GM12878 (cell line): ENCODE measurements around the gene MLXIP. TPM values are rescaled to one million over a fixed set of nuclear protein-coding genes. Genes with fewer than 3 reads are reported as not detected.

Source experiments
- ATAC-seq: fragments of 200-7000 bp; cut with Tn5 transposase; 3 replicates; pipeline ENCODE4 v1.9.1; 2020; ENCODE audit warnings: mild to moderate bottlenecking, moderate library complexity
- BruUV-seq: library from RNA; stranded (reverse); fragments of 400-500 nt; replicated peaks from 2 replicates; lab custom pipeline; 2021; lab: Mats Ljungman, UMichigan
- CTCF ChIA-PET: fragments of 300-600 bp; sonication (Branson Sonifier 250); formaldehyde crosslinking; extraction: SDS; loops from one replicate; lab custom pipeline; 2021; ENCODE audit warnings: inconsistent platforms; lab: Yijun Ruan, JAX
- POLR2A ChIA-PET: fragments of 350-600 bp; formaldehyde crosslinking; extraction: SDS; loops from one replicate; lab custom pipeline; 2021; ENCODE audit warnings: inconsistent platforms; lab: Charles Lee
- RAD21 ChIA-PET: fragments of 300-600 bp; sonication (Branson Sonifier 250); formaldehyde crosslinking; loops from one replicate; lab custom pipeline; 2023; ENCODE audit warnings: antibody characterized with exemption; ENCODE audit not compliant: unreplicated experiment; lab: Charles Lee
- SMC1A ChIA-PET: fragments of 300-600 bp; sonication (Branson Sonifier 250); formaldehyde crosslinking; loops from one replicate; lab custom pipeline; 2023; ENCODE audit not compliant: unreplicated experiment, uncharacterized antibody; lab: Charles Lee
- DNase-seq: peaks from one replicate; pipeline ENCODE4 v3.0.0-alpha.2; 2011; ENCODE audit warnings: low read depth, low spot score
- FAIRE-seq: peaks from 3 replicates; lab custom pipeline; 2011; peaks lifted over from hg19 to GRCh38; lab: Jason Lieb, UNC
- H2AFZ ChIP-seq: 2 replicates; pipeline ENCODE4 v1.6.0; 2011; ENCODE audit warnings: low read depth, low read length, control low read depth; ENCODE audit not compliant: control insufficient read depth
- H3K27ac ChIP-seq: 2 replicates; pipeline ENCODE4 v1.5.1; 2011; ENCODE audit warnings: control low read depth; ENCODE audit not compliant: control insufficient read depth, insufficient read depth
- H3K27me3 ChIP-seq, 2 experiments: replicated peaks in 1 of 2; 2 replicates each; pipeline versions ENCODE4 v1.6.0 to v1.6.1; 2011; ENCODE audit warnings: low read length in 1 of 2; ENCODE audit not compliant: control insufficient read depth in 2 of 2, insufficient read depth in 2 of 2
- H3K36me3 ChIP-seq, 2 experiments: 2 replicates each; pipeline ENCODE4 v1.5.1; 2011; ENCODE audit warnings: low read length in 1 of 2; ENCODE audit not compliant: control insufficient read depth in 2 of 2, insufficient read depth in 2 of 2
- H3K4me1 ChIP-seq: 2 replicates; pipeline ENCODE4 v1.6.1; 2011; ENCODE audit warnings: mild to moderate bottlenecking, low read length, moderate library complexity, mixed read lengths; ENCODE audit not compliant: control insufficient read depth, insufficient read depth
- H3K4me2 ChIP-seq: 2 replicates; pipeline ENCODE4 v1.6.0; 2011; ENCODE audit warnings: control low read depth; ENCODE audit not compliant: control insufficient read depth, insufficient read depth
- H3K4me3 ChIP-seq: fragments of 200-600 bp; sonication (generic); 2 replicates; pipeline ENCODE4 v1.5.1; 2016
- H3K79me2 ChIP-seq: 2 replicates; pipeline ENCODE4 v1.6.0; 2011; ENCODE audit warnings: low read length; ENCODE audit not compliant: control insufficient read depth, insufficient read depth
- H3K9ac ChIP-seq: 2 replicates; pipeline ENCODE4 v1.8.0; 2011; ENCODE audit warnings: low read length, control low read depth, mixed read lengths; ENCODE audit not compliant: control insufficient read depth, insufficient read depth
- H3K9me3 ChIP-seq: replicated peaks from 3 replicates; pipeline ENCODE4 v1.5.1; 2011; ENCODE audit warnings: mild to moderate bottlenecking, low read length; ENCODE audit not compliant: control insufficient read depth, insufficient read depth
- H4K20me1 ChIP-seq: 2 replicates; pipeline ENCODE4 v1.6.0; 2011; ENCODE audit not compliant: control insufficient read depth, insufficient read depth
- PAX8 ChIP-seq: fragments of 450-650 bp; IDR thresholded peaks from 2 replicates; pipeline ENCODE4 v1.6.1; 2017; ENCODE audit warnings: mild to moderate bottlenecking, moderate library complexity
- SPI1 ChIP-seq: IDR thresholded peaks from 2 replicates; pipeline ENCODE4 v1.6.1; 2011; ENCODE audit warnings: low read depth, mild to moderate bottlenecking, low read length, moderate library complexity, borderline replicate concordance; ENCODE audit not compliant: insufficient read depth
- STAT3 ChIP-seq: IDR thresholded peaks from 2 replicates; pipeline ENCODE4 v1.6.1; 2011; ENCODE audit warnings: low read depth, low read length, improper control_type of control experiment
- TBL1XR1 ChIP-seq: IDR thresholded peaks from 2 replicates; pipeline ENCODE4 v1.6.1; 2012; ENCODE audit warnings: low read depth, low read length, improper control_type of control experiment
- TCF7 ChIP-seq: IDR thresholded peaks from 2 replicates; pipeline ENCODE4 v1.6.1; 2014; ENCODE audit warnings: antibody characterized with exemption, borderline replicate concordance
- YY1 ChIP-seq: IDR thresholded peaks from 2 replicates; pipeline ENCODE4 v1.6.1; 2011; ENCODE audit warnings: low read depth, mild to moderate bottlenecking, low read length
- WGBS: methylation state at CpG from one replicate; pipeline ENCODE4 v1.1.6; 2016; ENCODE audit warnings: low lambda C conversion rate; ENCODE audit not compliant: insufficient replicate concordance, insufficient coverage; ENCODE audit errors: missing lambda C conversion rate; 5-methylcytosine and 5-hydroxymethylcytosine counted together
- in situ Hi-C: fragments of 300-500 bp; cut with MboI; formaldehyde crosslinking; loops from 9 replicates; pipeline ENCODE4 v1.14.3; 2018; ENCODE audit warnings: mixed read lengths
- intact Hi-C: fragments of 100-400 bp; cut with micrococcal nuclease; formaldehyde crosslinking; loops from one replicate; pipeline ENCODE4 v1.14.2; 2022; ENCODE audit not compliant: unreplicated experiment
- polyA plus RNA-seq, 11 experiments: library from polyadenylated mRNA; depleted of rRNA in 4 of 11; unstranded in 6 of 11; stranded (reverse) in 5 of 11; fragments of >200 nt; fragmentation: Nextera tagmentation in 4 of 11; fragmentation: Illumina TruSeq in 1 of 11; extraction: Ambion mirVana in 4 of 11; extraction: Trizol in 1 of 11; gene quantifications; 1 replicate in 1 of 11; 2 replicates in 10 of 11; pipeline versions ENCODE4 v1.2.1 to v1.2.3, GENCODE V29; 2011 to 2016; ENCODE audit warnings: inconsistent platforms in 2 of 11, missing spikeins in 2 of 11, low read depth in 1 of 11
- total RNA-seq, 4 experiments: library from RNA; depleted of rRNA in 3 of 4; stranded (reverse); fragments of >200 nt in 3 of 4; fragmentation: Illumina TruSeq in 1 of 4; extraction: Trizol in 1 of 4; gene quantifications; 2 replicates each; pipeline versions ENCODE4 v1.2.1 to v1.2.3, GENCODE V29; 2013 to 2021
- TF ChIP-seq, protein P1 (sequence below): IDR thresholded peaks from 2 replicates; pipeline ENCODE4 v1.6.1; 2011; ENCODE audit warnings: borderline replicate concordance, low read depth, mild to moderate bottlenecking, moderate library complexity, low read length; ENCODE audit not compliant: insufficient read depth, poor library complexity, severe bottlenecking
- TF ChIP-seq, protein P2 (sequence below): fragments of 450-650 bp; IDR thresholded peaks from 2 replicates; pipeline ENCODE4 v1.6.1; 2018; ENCODE audit warnings: borderline replicate concordance, mild to moderate bottlenecking; ENCODE audit not compliant: partially characterized antibody

The MLXIP gene
- total and polyA plus RNA-seq, 10 of the 15 experiments (the other 5 are each of a cell fraction or from before 2014, with no cell fraction given) = 1.1 to 23.7 (median 7.0) TPM

DNA sequence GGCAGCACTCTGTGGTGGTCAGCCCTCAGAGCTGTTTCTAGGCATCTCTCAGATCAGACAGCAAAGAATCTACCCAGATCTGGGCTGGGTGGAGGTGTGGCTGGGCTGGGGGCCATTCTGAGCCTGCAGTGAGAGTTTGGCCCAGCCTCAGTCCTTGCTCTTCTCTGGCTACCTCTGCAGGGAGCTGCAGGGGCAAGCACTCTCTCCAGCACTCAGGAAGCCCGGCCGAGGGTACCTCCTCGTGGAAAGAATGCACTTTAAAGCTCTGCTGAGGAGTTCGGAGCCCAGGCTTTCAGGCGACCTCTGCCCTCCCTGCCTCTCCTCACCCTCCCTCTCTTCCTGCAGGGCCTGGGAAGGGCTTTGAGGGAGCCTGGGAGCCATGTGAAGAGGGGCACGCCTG, 64.3 kb downstream of the MLXIP start:
- no peaks in the 10 kb centered on the region for H3K9me3 ChIP-seq
- no peak for ATAC-seq
- H3K79me2 ChIP-seq = no peaks in the 10 kb centered on the region
- H4K20me1 ChIP-seq = no peaks in the 10 kb centered on the region
- no peak overlapping the region for H3K27ac ChIP-seq
- no peak overlapping the region for H3K4me2 ChIP-seq
- CTCF ChIA-PET = no interaction called here
- H3K4me3 ChIP-seq = no peak overlapping the region
- H2AFZ ChIP-seq = no peak overlapping the region
- no peak overlapping the region for H3K9ac ChIP-seq
- POLR2A ChIA-PET = no interaction called here
- intact Hi-C loops (no loop called here), in situ Hi-C loops (no loop called here)
- WGBS = 60% methylated on average over 6 of the region's 6 CpGs
- H3K4me1 ChIP-seq = no peaks in the 10 kb centered on the region
- no peaks in the 10 kb centered on the region; a peak in 1 of 4 replicates for H3K27me3 ChIP-seq
- DNase-seq = no peak
- RAD21 ChIA-PET = no interaction called here
- SMC1A ChIA-PET = no interaction called here
- FAIRE-seq = no peak
- no peaks in the 10 kb centered on the region for H3K36me3 ChIP-seq
- BruUV-seq = TSS peak; percentile 36
- TF ChIP-seq, protein P1, sequence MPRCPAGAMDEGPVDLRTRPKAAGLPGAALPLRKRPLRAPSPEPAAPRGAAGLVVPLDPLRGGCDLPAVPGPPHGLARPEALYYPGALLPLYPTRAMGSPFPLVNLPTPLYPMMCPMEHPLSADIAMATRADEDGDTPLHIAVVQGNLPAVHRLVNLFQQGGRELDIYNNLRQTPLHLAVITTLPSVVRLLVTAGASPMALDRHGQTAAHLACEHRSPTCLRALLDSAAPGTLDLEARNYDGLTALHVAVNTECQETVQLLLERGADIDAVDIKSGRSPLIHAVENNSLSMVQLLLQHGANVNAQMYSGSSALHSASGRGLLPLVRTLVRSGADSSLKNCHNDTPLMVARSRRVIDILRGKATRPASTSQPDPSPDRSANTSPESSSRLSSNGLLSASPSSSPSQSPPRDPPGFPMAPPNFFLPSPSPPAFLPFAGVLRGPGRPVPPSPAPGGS = no peak
- TF ChIP-seq STAT3 (no peak), SPI1 (no peak), PAX8 (no peak), YY1 (no peak), TCF7 (no peak), TBL1XR1 (no peak)
- TF ChIP-seq, protein P2, sequence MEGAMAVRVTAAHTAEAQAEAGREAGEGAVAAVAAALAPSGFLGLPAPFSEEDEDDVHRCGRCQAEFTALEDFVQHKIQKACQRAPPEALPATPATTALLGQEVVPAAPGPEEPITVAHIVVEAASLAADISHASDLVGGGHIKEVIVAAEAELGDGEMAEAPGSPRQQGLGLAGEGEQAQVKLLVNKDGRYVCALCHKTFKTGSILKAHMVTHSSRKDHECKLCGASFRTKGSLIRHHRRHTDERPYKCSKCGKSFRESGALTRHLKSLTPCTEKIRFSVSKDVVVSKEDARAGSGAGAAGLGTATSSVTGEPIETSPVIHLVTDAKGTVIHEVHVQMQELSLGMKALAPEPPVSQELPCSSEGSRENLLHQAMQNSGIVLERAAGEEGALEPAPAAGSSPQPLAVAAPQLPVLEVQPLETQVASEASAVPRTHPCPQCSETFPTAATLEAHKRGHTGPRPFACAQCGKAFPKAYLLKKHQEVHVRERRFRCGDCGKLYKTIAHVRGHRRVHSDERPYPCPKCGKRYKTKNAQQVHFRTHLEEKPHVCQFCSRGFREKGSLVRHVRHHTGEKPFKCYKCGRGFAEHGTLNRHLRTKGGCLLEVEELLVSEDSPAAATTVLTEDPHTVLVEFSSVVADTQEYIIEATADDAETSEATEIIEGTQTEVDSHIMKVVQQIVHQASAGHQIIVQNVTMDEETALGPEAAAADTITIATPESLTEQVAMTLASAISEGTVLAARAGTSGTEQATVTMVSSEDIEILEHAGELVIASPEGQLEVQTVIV = no peak
- TF ChIP-seq, all 136 proteins: peak for 0
